ENCODE data around the gene MCU. TPM values are rescaled to one million over a fixed set of nuclear protein-coding genes. Genes with fewer than 3 reads are reported as not detected.

MCU gene
- total and polyA plus RNA-seq, 10 of the 15 experiments (the other 5 are each of a cell fraction or from before 2014, with no cell fraction given): 5.1 to 49.1 (median 17.9) TPM

GRCh38 chr10:72709041-72709440 lies 17.1 kb downstream of the MCU start:
- Histone ChIP-seq H3K4me3 (no peak overlapping the region), H3K36me3 (ENCODE audit: control insufficient read depth in 2 of 2, insufficient read depth in 2 of 2, low read length in 1 of 2) (no peaks in the 10 kb centered on the region), H3K79me2 (ENCODE audit: control insufficient read depth, insufficient read depth, low read length) (no peaks in the 10 kb centered on the region), H3K4me2 (ENCODE audit: control insufficient read depth, insufficient read depth) (no peak overlapping the region), H2AFZ (ENCODE audit: control insufficient read depth, low read depth, low read length) (no peak overlapping the region), H3K9me3 (replicated peaks; ENCODE audit: control insufficient read depth, insufficient read depth, low read length) (no peaks in the 10 kb centered on the region), H3K27ac (ENCODE audit: control insufficient read depth, insufficient read depth) (no peak overlapping the region), H3K9ac (ENCODE audit: control insufficient read depth, insufficient read depth, low read length) (no peak overlapping the region), H4K20me1 (ENCODE audit: control insufficient read depth, insufficient read depth) (no peaks in the 10 kb centered on the region), H3K4me1 (ENCODE audit: control insufficient read depth, insufficient read depth, low read length) (no peaks in the 10 kb centered on the region), H3K27me3 (replicated peaks in 1 of 2; ENCODE audit: control insufficient read depth in 2 of 2, insufficient read depth in 2 of 2, low read length in 1 of 2) (no peaks in the 10 kb centered on the region)
- ChIA-PET POLR2A (no interaction called here), SMC1A (ENCODE audit: uncharacterized antibody, unreplicated experiment) (interaction anchor here (0.6 kb wide), 1 partner anchor 48 kb away, joined by 3 read pairs; no protein-coding TSS in a partner anchor), CTCF (no interaction called here), RAD21 (ENCODE audit: unreplicated experiment) (interaction anchor here (1.0 kb wide), 1 partner anchor 21 kb away, joined by 3 read pairs; no protein-coding TSS in a partner anchor)
- intact Hi-C loops (cut with micrococcal nuclease; ENCODE audit: unreplicated experiment) (no loop called here), in situ Hi-C loops (cut with MboI) (no loop called here)
- WGBS (ENCODE audit: insufficient coverage, insufficient replicate concordance, low lambda C conversion rate, missing lambda C conversion rate): 100% methylated on average over 1 of the region's 1 CpG
- DNase-seq (ENCODE audit: low read depth, low spot score) (no peak), FAIRE-seq (no peak), ATAC-seq (no peak)
- TF ChIP-seq ZBTB11 (CRISPR knock-in tag; IDR thresholded peaks at IDR 0.05) (no peak), MYC (IDR thresholded peaks at IDR 0.05; ENCODE audit: insufficient read depth, insufficient read length, insufficient replicate concordance, low read length, severe bottlenecking) (no peak), HDAC6 (IDR thresholded peaks at IDR 0.05; ENCODE audit: unreplicated experiment) (no peak), ATF3 (IDR thresholded peaks at IDR 0.05; ENCODE audit: borderline replicate concordance, extremely low read depth, low read depth, low read length) (no peak), BMI1 (IDR thresholded peaks at IDR 0.05; ENCODE audit: borderline replicate concordance) (no peak)
- BruUV-seq (replicated peaks): no TSS peak

Measured in GM12878 (cell line).